Skeletal muscle tissue (tissue), 4 donors: ENCODE measurements around the gene TCP1. TPM values are rescaled to one million over a fixed set of nuclear protein-coding genes. Genes with fewer than 3 reads are reported as not detected.
"Not testable (repeated sequence)": the region's sequence is repeated elsewhere in the genome, so short reads cannot be mapped to it uniquely, and the experiment has no call there.

Source experiments
- H3K27ac ChIP-seq: one replicate; pipeline ENCODE4 v1.7.0; 2013; ENCODE audit warnings: mild to moderate bottlenecking, low read depth, low read length, inconsistent platforms
- H3K27me3 ChIP-seq, 3 donors: one replicate each; pipeline ENCODE4 v1.7.0; 2013; ENCODE audit warnings: low read length in 3 of 3; ENCODE audit not compliant: control insufficient read depth in 3 of 3, insufficient read depth in 3 of 3
- H3K36me3 ChIP-seq, 3 donors: one replicate each; pipeline ENCODE4 v1.7.0; 2013; ENCODE audit warnings: low read length in 3 of 3; ENCODE audit not compliant: control insufficient read depth in 3 of 3, insufficient read depth in 3 of 3
- H3K4me1 ChIP-seq, 3 donors: one replicate each; pipeline ENCODE4 v1.7.0; 2013; ENCODE audit warnings: low read length in 3 of 3, mild to moderate bottlenecking in 3 of 3; ENCODE audit not compliant: control insufficient read depth in 3 of 3, insufficient read depth in 3 of 3
- H3K4me3 ChIP-seq, 3 donors: one replicate each; pipeline ENCODE4 v1.7.0; 2013; ENCODE audit warnings: low read length in 3 of 3
- H3K9ac ChIP-seq, 3 donors: one replicate each; pipeline ENCODE4 v1.7.0; 2013; ENCODE audit warnings: low read length in 3 of 3, mild to moderate bottlenecking in 3 of 3, moderate library complexity in 2 of 3, low read depth in 1 of 3
- H3K9me3 ChIP-seq, 3 donors: one replicate each; pipeline ENCODE4 v1.7.0; 2013; ENCODE audit warnings: low read length in 3 of 3; ENCODE audit not compliant: control insufficient read depth in 3 of 3
- total RNA-seq: library from RNA; depleted of rRNA; stranded (reverse); fragments of >200 nt; gene quantifications from one replicate; pipeline ENCODE4 v1.2.3, GENCODE V29; 2014
- donor health status: Osteomylitis.

The TCP1 gene
- total RNA-seq, 1 donor from 2014 or later = 203 TPM

GRCh38 chr6:159817951-159818739 is 28.7 kb upstream of the TCP1 start:
- Histone ChIP-seq H3K4me3 (no peak overlapping the region), H3K36me3 (no peaks in the 10 kb centered on the region), H3K27me3 (peaks cover 0 to 5% (median 0%) of the 10 kb centered on the region in 3 donors)

GRCh38 chr6:159816775-159817174 is 27.4 kb upstream of the TCP1 start:
- not testable (repeated sequence) for H3K27ac ChIP-seq, H3K4me1 ChIP-seq, H3K36me3 ChIP-seq, H3K9me3 ChIP-seq, H3K9ac ChIP-seq, H3K4me3 ChIP-seq, H3K27me3 ChIP-seq

More at GRCh38 chr6:159817951-159818739, 28.7 kb upstream of the TCP1 start:
- H3K27ac ChIP-seq = no peak overlapping the region
- H3K9me3 ChIP-seq = no peaks in the 10 kb centered on the region
- H3K9ac ChIP-seq = no peak overlapping the region
- H3K4me1 ChIP-seq = no peaks in the 10 kb centered on the region

- Histone ChIP-seq H3K9ac (no peak overlapping the region), H3K4me1 (no peaks in the 10 kb centered on the region), H3K27me3 (peaks cover 0 to 5% (median 0%) of the 10 kb centered on the region in 3 donors), H3K27ac (no peak overlapping the region), H3K9me3 (no peaks in the 10 kb centered on the region), H3K36me3 (no peaks in the 10 kb centered on the region), H3K4me3 (no peak overlapping the region)
These were observed 26.0 kb upstream of the TCP1 start for GRCh38 chr6:159815410-159815809.

GRCh38 chr6:159813781-159814180 is 24.4 kb upstream of the TCP1 start:
- Histone ChIP-seq H3K27ac (no peak overlapping the region), H3K27me3 (no peaks in the 10 kb centered on the region), H3K9ac (no peak overlapping the region), H3K4me3 (no peak overlapping the region), H3K4me1 (no peaks in the 10 kb centered on the region), H3K36me3 (peaks cover 0 to under 1% (median 0%) of the 10 kb centered on the region in 3 donors), H3K9me3 (no peaks in the 10 kb centered on the region)

- Histone ChIP-seq H3K27ac (no peak overlapping the region), H3K4me1 (no peaks in the 10 kb centered on the region), H3K9ac (no peak overlapping the region), H3K27me3 (no peaks in the 10 kb centered on the region), H3K36me3 (peaks cover 0 to 13% (median 0%) of the 10 kb centered on the region in 3 donors), H3K4me3 (no peak overlapping the region), H3K9me3 (no peaks in the 10 kb centered on the region)
These were observed 19.7 kb upstream of the TCP1 start for GRCh38 chr6:159809149-159809548.

GRCh38 chr6:159808647-159809046 is 19.2 kb upstream of the TCP1 start:
- Histone ChIP-seq H3K36me3 (peaks cover 0 to 13% (median 0%) of the 10 kb centered on the region in 3 donors), H3K9me3 (no peaks in the 10 kb centered on the region), H3K27me3 (no peaks in the 10 kb centered on the region), H3K27ac (no peak overlapping the region), H3K4me1 (no peaks in the 10 kb centered on the region), H3K9ac (no peak overlapping the region), H3K4me3 (no peak overlapping the region)

- Histone ChIP-seq H3K9me3 (no peaks in the 10 kb centered on the region), H3K27ac (no peak overlapping the region), H3K9ac (no peak overlapping the region), H3K36me3 (peaks cover 0 to 13% (median 0%) of the 10 kb centered on the region in 3 donors), H3K27me3 (no peaks in the 10 kb centered on the region), H3K4me1 (no peaks in the 10 kb centered on the region), H3K4me3 (no peak overlapping the region)
These were observed 17.9 kb upstream of the TCP1 start for GRCh38 chr6:159807150-159807858.

- H3K4me3 ChIP-seq = no peak overlapping the region
- no peaks in the 10 kb centered on the region for H3K9me3 ChIP-seq
- H3K36me3 ChIP-seq = peaks cover 0 to 13% (median 0%) of the 10 kb centered on the region in 3 donors
- H3K27ac ChIP-seq = no peak overlapping the region
- no peaks in the 10 kb centered on the region for H3K4me1 ChIP-seq
- no peak overlapping the region for H3K9ac ChIP-seq
- H3K27me3 ChIP-seq = no peaks in the 10 kb centered on the region
These were observed 16.6 kb upstream of the TCP1 start for GRCh38 chr6:159806021-159806458.

GRCh38 chr6:159805440-159806020 is 16.1 kb upstream of the TCP1 start:
- Histone ChIP-seq H3K9me3 (no peaks in the 10 kb centered on the region), H3K27me3 (no peaks in the 10 kb centered on the region), H3K4me1 (no peaks in the 10 kb centered on the region), H3K27ac (no peak overlapping the region), H3K9ac (no peak overlapping the region), H3K36me3 (peaks cover 0 to 13% (median 0%) of the 10 kb centered on the region in 3 donors), H3K4me3 (no peak overlapping the region)

- peaks cover under 1 to 16% (median 5%) of the 10 kb centered on the region in 3 donors for H3K36me3 ChIP-seq
- H3K27me3 ChIP-seq = no peaks in the 10 kb centered on the region
- no peak overlapping the region for H3K4me3 ChIP-seq
- no peak overlapping the region for H3K27ac ChIP-seq
- no peaks in the 10 kb centered on the region for H3K9me3 ChIP-seq
- no peaks in the 10 kb centered on the region for H3K4me1 ChIP-seq
- H3K9ac ChIP-seq = no peak overlapping the region
These were observed 15.1 kb upstream of the TCP1 start for GRCh38 chr6:159804504-159804903.
